Measurements from ENCODE around the gene C12orf43.
A peak's percentile ranks its signal among the peaks of the same experiment; 100 is the strongest.

GRCh38 chr12:121061831-121062230 lies 45.5 kb upstream of the C12orf43 start:
- TF ChIP-seq CTCF (conservative IDR thresholded peaks at IDR 0.05 in 1 of 2, IDR thresholded peaks at IDR 0.05 in 1 of 2; ENCODE audit: extremely low read depth in 1 of 2, insufficient read depth in 1 of 2, low read depth in 1 of 2, low read length in 2 of 2) (peak; percentile 4 to 36), EZH2 (IDR thresholded peaks at IDR 0.05; ENCODE audit: borderline replicate concordance, low read length) (no peak)
